ENCODE data around the gene HARBI1.

GRCh38 chr11:46616551-46617133, 385 bp downstream of the HARBI1 start:
- TF ChIP-seq CTCF (conservative IDR thresholded peaks at IDR 0.05) (no peak), ZFX (IDR thresholded peaks at IDR 0.05) (no peak)
